Fibroblast of mammary gland (primary cell): Measurements from ENCODE around the gene NUDT12.
A peak's percentile ranks its signal among the peaks of the same experiment; 100 is the strongest.

ENCODE experiments used
- DNase-seq: peaks from one replicate; pipeline ENCODE4 v3.0.0-alpha.2; 2010; ENCODE audit warnings: low read depth
- H3K4me3 ChIP-seq: 2 replicates; pipeline ENCODE4 v1.5.1; 2011; ENCODE audit warnings: low read depth, mild to moderate bottlenecking, low read length, moderate library complexity; ENCODE audit not compliant: control insufficient read depth
- TF ChIP-seq, protein P1 (sequence below): conservative IDR thresholded peaks from 2 replicates; pipeline ENCODE4 v1.5.1; 2011; ENCODE audit warnings: low read depth, low read length, inconsistent platforms; ENCODE audit not compliant: control insufficient read depth, insufficient read depth

NUDT12 gene

GRCh38 chr5:103525361-103525760 lies 37.2 kb downstream of the NUDT12 start:
- no peak overlapping the region for H3K4me3 ChIP-seq
- DNase-seq, result no peak
- TF ChIP-seq, protein P1, sequence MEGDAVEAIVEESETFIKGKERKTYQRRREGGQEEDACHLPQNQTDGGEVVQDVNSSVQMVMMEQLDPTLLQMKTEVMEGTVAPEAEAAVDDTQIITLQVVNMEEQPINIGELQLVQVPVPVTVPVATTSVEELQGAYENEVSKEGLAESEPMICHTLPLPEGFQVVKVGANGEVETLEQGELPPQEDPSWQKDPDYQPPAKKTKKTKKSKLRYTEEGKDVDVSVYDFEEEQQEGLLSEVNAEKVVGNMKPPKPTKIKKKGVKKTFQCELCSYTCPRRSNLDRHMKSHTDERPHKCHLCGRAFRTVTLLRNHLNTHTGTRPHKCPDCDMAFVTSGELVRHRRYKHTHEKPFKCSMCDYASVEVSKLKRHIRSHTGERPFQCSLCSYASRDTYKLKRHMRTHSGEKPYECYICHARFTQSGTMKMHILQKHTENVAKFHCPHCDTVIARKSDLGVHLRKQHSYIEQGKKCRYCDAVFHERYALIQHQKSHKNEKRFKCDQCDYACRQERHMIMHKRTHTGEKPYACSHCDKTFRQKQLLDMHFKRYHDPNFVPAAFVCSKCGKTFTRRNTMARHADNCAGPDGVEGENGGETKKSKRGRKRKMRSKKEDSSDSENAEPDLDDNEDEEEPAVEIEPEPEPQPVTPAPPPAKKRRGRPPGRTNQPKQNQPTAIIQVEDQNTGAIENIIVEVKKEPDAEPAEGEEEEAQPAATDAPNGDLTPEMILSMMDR, result no peak

GRCh38 chr5:103523319-103523718 lies 39.3 kb downstream of the NUDT12 start:
- no peak overlapping the region for H3K4me3 ChIP-seq
- DNase-seq, result no peak
- TF ChIP-seq, protein P1, result no peak

- peak; percentile 30 for DNase-seq
- TF ChIP-seq, protein P1, result no peak
- H3K4me3 ChIP-seq, result no peak overlapping the region
Observed at GRCh38 chr5:103522586-103522985, 40.0 kb downstream of the NUDT12 start.

DNA sequence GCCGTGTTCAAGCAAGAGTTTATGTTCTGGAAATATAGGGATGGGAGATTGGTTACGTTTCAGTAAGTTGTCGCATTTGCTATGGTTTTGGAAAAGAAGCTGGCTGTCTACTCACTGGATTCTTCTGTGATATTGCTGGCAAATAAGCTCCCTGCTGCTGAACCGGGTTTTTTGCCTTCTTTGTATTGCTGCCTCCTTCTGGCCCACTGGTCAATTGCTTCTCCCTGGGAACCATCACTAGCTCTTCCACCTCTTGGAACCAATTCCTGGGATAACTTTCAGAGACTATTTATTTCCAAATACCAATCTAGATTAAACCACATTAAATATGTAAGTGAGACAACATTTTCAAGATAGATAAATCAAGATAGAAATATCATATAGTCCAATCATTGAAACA lies 43.0 kb downstream of the NUDT12 start:
- peak; percentile 15 for DNase-seq
- TF ChIP-seq, protein P1, result peak; percentile 53

GRCh38 chr5:103514371-103514770 lies 48.2 kb downstream of the NUDT12 start:
- no peak overlapping the region for H3K4me3 ChIP-seq
- TF ChIP-seq, protein P1, result no peak
- no peak for DNase-seq

More for the DNA sequence above, 43.0 kb downstream of the NUDT12 start:
- no peak overlapping the region for H3K4me3 ChIP-seq

DNA sequence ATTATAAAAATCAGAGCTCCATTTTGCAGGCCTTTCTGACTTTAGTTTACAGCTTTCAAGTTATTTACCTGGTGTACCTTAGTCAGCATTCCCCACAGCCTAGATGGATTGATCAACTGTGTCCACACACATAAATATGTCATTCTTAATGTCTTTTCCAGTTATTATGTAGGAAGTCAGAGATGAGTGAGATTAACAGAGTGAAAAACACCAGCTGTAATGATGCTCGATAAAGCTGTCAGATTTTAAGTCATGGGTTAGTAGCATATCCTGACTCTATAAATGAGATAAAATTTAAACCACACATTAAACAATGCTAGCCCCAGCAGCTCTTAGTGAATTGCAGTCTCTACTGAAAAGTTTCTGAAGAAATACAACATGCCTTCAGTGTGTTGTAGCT lies 48.9 kb downstream of the NUDT12 start:
- DNase-seq, result no peak
- H3K4me3 ChIP-seq, result no peak overlapping the region
- TF ChIP-seq, protein P1, result no peak

- H3K4me3 ChIP-seq, result no peak overlapping the region
- TF ChIP-seq, protein P1, result no peak
- DNase-seq, result no peak
Observed at GRCh38 chr5:103512500-103512899, 50.1 kb downstream of the NUDT12 start.
